Renal cortex interstitium (tissue), 11 donors: ENCODE measurements around the gene ST3GAL4. TPM values are rescaled to one million over a fixed set of nuclear protein-coding genes. Genes with fewer than 3 reads are reported as not detected.
"Not testable (repeated sequence)": the region's sequence is repeated elsewhere in the genome, so short reads cannot be mapped to it uniquely, and the experiment has no call there.

ENCODE experiments used
- DNase-seq, 11 donors: peaks; one replicate each; pipeline ENCODE4 v3.0.0-alpha.2; 2013; ENCODE audit warnings: low read depth in 9 of 11, low spot score in 4 of 11; ENCODE audit errors: extremely low read depth in 1 of 11
- polyA plus RNA-seq, 3 donors: library from polyadenylated mRNA; unstranded; fragments of 120-200 nt; gene quantifications; one replicate each; pipeline ENCODE4 v1.2.1, GENCODE V29; 2013; ENCODE audit not compliant: insufficient read length in 3 of 3

ST3GAL4 gene
- polyA plus RNA-seq, 3 donors: 17.1 to 23.6 (median 17.2) TPM

DNA sequence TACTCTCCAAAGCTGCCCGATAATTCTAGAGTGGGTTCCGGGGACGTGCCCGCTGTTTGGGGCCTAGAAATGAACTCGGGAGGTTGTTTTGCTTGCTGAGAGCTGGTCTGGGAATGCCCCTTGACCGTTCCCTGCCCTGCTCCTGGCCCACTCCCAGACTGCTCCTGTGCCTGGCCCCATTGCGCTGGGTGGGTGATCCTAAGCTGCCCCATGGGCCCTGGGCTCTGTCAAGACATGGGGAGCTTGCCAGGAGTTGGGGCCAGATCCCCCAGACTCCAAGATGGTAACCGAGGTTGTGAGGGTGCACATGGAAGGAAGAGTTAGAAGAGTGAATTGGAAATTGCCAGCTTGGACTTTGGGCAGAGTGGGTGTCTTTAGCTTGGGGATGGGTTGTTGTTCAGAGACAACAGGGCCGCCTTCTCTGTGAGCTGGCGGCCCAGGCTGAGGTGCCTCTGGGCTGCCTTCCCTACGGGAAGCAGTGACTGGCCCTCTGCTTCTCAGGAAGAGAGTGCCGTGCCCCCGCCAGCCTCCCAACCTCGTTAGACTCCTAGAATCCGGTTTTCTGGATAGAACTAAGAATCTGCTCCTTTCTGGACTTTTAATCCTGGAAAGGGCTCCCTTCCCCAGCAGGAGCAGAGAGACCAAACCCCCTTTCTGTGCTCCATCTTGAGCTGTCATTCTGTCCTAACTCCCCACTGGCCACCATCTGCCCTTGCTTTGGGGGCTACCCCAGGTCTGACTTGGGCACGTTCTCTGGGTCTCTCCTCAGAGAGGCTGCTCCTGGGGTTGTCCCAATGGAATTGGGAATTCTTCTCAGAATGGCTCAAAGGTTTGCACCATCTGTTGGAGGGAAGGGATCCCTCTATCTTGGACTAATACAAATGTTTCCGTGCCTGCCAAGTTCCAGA, 1.8 kb downstream of the ST3GAL4 start:
- no peak for DNase-seq

DNA sequence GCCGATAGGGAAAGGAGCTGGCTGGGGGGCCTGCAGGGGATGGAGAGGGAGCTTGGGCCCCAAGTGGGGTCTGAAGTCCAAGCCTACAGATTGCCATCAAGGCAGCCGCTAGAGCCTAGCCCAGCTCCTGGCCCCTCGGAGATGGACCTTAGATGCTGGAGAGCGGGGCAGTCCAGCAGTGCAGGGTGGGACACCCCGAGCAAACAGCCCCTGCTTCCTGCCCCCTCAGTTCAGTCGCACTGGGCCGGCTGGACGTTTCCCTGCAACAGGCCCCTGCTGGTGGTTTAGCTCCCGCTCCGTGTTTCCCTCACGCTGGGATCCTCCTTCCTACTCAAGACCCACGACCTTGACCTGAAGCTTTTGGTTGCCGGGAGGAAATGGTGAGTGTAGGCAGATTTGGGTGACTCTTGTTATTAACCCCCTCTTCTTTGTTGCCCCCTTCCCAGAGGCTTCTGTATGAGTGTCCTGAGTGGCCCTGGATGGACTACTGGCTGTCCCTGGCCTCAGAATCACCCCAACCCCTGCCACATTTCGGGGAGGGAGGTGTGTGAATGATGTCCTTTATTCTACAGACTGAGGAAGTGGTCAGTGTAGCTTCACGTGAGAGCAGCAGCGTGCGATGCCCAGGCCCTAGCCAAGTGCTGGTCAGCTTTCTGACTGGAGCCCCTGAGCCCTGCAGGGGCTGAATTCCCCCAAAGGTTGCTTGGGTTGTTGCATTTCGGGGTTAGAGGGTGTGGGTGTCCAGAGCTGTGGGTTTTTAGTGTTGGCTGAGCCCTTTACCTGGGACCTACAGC, 2.7 kb downstream of the ST3GAL4 start:
- DNase-seq: no peak

DNA sequence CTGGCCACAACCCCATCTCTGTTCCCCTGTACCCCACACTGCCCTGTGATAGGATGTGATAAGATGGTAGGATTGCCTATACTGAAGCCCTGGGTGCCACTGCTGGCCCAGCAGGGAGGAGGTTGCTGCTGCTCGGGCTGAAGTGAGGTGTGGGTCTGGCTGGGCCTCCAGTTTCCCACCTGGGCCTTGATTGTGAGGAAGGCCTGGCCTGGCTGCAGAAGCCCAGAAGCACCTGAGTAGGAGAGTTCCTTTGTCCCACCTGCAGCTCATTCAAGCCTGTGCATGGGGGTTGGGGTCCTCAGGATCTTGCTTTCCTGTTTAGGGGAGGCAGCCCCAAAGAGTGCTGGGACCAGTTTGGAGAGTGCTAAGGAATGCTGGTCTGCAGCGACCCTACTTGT, 3.3 kb downstream of the ST3GAL4 start:
- DNase-seq: no peak

DNA sequence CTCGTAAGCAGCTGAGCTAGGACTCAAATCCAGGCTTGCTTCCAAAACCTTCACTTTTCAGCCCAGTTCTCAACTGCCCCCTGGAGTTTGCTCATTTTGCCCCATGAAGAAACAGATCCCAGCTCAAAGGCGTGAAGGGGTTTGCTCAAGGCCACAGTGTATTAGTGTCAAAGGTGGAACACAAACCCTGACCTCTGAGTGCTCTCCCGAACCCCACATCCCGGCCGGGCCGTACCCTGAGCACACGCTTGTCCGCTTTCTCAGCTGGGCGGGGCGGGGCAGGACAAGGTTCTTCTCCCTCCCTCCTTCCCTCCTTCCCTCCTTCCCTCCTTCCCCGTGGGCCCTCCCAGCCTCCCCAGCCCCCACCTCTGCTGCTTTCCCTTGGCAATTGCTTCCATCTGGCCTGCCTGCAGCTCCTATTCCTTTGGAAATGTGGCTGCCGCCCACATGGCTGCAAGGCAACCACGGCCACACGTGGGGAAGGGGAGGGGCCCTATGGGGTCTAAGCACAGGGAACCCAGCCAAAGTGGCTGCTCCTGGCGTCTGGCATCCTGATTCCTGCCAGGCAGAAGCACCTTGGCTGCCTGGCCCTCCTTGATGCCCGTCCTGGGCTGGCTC, 4.1 kb downstream of the ST3GAL4 start:
- no peak for DNase-seq

DNA sequence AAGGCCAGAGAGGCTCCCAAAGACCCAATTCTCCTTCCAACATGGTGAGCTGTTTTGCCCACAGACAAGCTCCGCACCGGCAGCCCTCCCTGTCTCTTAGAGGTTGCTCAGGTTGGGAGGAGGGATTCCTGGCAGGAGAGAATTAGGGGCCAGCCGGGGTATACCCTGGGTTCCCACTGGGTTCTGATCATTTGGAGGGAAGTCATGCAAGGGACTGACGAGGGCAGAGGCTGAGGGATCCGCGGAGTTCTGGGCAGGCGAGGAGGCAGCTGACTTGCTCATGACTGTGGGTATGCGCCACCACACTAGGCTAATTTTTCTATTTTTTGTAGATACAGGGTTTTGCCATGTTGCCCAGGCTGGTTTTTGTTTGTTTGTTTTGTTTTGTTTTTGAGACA, 4.6 kb downstream of the ST3GAL4 start:
- no peak for DNase-seq

DNA sequence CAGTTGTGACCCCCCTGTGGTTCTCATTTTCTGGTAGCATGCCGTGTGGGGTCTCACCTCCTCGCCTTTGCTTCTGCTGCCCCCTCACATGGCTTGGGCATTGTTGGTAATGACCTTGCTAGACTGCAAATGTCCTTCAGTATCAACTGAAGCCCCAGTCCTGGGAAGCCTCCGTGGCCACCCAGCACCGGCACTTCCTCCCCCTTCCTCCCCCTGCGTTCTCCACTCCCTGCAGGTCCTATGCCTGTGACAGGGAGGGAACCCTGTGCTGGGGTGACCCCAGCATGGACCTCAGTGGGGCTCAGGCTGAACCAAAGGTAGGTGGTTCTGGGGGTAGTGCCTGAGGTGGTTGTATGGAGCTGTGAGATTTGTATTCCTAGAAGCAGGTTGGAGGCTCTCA, 5.9 kb downstream of the ST3GAL4 start:
- DNase-seq: no peak

DNA sequence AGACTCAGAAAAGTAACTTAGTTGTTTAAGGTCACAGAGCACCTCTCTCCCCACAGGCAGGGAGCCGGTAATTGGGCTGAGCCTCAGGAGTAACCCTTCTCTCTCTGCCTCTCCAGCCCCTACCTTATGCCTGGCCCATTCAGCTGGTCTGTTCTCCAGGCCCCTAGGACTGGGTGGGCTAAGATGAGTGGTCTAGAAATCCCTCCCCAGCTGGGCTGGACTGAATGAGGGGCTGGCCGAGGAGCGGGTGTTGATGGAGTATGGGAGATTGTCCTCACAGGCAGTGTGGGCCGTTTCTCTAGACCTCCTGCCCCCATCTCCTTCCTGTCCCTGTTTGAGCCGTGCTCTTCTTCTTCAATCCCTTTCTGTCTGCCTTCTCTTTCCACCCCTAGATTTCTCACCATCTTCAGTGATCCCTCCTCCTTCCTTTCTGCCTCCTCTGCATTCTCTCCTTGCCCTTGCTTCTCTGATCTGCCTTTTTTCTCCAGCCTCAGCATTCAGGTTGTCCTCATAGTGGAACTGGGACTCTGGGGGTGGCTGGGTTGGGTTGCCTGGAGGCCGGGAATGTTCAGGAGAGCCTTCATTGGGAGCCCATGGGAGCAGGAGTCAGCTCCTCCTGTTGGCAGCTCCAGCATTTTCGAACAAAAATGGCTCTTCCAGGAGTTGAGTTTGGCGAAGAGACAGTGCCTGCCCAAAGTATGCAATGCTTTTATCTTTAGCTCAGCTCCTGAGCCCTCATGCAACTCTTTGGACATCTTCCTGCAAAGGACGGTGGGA, 7.6 kb downstream of the ST3GAL4 start:
- no peak for DNase-seq

DNA sequence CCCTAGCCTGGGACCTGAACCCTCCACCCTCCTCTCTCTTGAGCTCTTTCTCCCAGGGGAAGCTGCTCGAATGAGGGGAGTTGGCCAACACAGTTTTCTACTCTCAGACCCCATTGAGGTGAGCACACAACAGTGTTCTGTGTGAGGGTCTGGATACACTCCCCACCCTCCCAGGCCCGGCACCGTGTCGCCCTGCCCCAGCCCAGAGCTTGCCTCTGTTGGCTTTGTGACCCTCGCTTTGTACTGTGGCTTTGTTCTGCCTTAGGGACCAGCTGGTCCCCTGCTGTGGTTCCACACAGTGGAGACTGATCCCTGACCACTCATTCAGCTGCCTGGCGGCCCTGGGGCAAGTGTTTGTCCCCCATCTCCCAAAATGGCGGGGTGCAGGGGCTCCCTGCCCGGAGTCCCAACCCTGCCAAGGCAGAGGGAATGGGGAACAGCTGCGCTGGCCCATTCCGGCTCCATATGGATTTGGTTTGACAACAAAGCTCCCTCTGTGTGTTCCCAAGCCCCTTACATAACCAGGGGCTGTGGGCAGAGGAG, 8.3 kb downstream of the ST3GAL4 start:
- no peak for DNase-seq

DNA sequence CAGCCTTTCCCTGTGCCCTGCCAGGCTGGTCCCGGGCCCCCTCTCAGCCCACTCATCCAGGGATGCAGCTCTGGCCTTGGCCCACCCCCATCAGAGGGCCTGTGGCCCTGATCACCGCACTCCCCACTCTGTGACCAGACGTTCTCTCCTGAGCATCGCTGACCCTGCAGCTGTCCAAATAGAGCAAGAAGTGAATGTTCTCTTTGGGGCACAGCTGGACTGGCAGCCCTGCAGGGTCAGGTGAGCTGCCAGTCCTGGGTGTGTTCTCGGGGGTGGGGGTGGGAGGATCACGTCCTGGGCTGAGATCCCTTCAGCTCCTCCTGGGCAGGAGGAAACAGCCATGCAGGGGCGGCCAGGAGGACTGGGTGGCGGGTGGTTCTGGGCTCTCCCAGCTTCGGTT, 9.2 kb downstream of the ST3GAL4 start:
- DNase-seq: not testable (repeated sequence)

DNA sequence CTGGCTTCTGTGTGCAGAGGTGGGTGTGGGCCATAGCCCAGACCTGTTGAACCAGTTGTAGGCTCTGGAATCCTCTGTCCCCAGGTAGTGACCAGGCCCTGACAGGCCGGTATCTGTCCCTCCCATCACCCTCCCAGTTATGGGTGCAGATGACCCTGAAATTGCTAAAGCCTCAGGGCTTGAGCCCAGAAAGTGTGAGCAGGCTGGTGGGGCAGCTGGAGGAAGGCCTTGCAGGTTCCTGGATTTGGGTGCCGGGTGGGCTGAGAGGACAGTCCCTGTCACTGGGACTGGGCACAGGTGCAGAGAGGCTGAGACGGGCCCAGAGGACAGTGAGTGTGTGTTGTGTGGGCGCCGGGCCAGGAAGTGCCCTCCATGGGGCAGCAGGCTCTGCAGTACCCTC, 10.0 kb downstream of the ST3GAL4 start:
- not testable (repeated sequence) for DNase-seq

DNA sequence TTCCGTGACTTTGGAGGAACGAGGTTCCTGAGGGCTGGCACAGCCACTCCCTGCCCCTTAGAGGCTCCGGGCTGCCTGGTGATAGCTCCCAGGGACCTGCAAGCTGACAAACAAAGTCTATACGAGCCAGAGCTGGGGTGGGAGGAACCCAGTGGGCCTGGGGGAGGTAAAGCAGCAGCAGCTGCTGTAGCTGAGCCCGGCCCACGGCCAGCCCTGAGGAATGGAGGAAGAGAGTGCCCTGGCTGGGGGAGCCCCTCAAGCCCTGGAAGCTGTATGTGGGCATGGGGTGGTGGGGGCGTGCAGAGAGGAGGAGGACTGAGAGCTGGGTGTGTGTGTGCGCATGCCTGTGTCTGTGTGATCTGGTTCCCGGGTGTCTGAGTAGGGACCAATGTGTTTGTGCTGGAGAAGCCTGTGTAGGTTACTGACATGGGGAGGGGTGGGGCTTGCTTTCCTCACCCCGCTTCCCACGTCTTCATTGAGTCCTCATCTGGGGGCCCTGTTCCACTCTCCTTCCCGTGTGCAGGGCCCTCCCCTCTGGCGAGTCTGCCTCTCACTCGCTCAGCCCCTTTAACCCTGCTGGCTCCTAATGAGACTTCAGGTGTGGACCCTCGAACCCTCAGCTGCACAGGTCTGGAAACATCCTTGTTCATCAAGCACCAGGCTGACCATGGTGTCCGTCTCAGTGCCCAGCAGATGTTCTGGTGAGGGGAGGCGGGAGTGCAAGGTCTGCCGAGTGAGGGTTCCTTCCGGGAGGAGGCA, 10.8 kb downstream of the ST3GAL4 start:
- peak in 1 of 11 donors; percentile 57 for DNase-seq

DNA sequence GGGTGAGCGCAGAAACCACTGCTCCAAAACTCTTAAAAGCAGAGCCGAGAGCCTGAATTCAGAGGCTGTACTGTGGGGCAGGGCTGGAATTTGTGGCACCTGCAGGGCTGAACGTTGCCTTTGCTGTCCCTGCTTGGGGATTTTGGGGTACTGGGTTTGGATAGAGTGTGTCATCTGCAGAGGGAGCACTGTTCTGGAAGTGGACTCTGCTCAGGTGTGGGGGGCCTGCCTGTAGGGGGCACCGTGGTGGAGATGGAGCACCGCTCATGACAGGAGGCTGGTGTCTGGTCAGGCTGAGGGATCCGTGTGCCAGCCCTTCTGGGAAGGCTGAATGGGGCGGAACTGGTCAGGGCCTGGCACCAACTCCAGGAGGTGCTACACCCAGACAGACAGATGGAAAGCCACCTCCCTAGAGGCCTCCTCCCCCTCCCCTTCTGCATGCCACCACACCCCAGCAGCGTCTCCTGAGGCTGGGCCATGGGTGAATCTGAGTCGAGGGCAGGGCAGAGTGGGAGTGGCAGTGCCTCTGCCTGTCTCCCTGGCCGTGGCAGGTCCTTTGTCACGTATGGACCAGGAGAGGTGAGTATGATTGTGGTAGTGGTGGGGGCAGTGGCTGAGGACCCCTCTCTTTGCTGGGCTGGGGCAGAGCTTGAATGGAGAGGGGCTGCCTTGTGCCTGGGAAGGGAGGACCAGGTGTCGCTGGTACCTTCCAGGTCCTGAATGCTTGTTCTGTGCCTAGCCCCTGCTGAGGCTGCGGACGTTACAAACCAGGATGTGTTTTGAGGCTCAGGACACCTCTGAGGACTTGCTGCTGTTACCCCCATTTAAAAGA, 11.6 kb downstream of the ST3GAL4 start:
- not testable (repeated sequence) for DNase-seq

DNA sequence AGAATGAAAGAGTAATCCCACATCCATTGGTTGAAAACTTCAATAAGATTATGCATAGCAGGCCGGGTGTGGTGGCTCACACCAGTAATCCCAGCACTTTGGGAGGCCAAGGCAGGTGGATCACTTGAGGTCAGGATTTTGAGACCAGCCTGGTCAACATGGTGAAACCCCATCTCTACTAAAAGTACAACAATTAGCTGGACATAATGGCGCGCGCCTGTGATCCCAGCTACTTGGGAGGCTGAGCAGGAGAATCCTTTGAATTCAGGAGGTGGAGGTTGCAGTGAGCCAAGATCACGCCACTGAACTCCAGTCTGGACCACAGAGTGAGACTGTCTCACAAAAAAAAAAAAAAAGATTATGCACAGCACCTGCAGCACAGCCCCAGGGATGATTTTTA, 12.3 kb downstream of the ST3GAL4 start:
- DNase-seq: not testable (repeated sequence)

DNA sequence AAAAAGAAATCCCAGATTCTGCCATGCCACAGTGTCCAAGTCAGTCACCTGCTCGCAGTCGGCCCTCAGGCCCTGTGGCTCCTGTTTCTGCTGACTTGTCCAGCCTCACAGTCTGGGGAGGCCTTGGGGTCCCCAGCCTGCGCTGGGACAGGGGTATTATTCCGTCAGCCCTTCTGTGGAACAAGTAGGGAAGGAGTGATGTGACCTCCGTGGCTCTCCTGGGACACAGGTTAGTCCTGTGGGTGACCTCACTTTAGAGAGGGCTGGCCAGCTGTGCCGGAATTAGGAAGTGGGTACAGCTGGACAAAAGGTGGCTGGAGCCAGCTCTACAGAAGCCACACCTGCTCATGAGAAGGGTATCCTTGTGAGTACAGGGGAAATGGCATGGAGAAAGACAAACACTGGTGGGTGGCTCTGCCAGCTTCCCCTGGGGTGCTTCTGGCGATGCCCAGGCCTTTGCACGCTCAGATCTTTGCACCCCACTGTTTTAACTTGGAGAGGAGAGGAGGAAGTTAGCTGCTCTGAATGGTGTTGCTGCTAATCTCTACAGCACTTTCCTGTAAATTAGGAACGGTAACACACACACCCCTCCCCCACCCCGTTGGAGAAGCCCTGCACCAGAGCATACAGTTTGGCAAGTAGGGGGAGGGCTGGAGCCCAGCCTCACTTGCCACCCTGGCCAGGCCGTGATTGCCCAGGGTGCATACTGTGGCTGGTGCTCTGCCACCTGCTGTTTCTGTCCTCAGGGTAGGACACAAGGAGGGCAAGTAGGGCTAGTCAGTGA, 13.0 kb downstream of the ST3GAL4 start:
- not testable (repeated sequence) for DNase-seq

DNA sequence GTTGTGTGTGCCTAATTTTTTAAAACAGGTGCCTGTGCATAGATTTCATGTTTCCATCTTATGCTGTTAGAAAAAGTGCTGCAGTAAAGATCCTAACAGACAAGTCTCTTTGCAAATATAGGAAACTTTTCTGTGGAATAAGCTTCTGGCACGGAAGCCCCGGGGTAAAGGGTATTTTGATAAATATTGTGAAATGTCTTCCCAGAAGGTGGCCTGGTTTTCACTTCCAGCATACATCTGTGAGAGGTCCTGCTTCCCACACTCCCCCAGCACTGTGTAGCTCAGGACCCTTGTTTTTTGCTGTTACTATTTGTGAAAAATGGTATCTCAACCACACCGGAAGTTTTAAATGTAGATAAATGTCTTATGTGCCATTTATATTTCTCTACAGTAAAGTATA, 14.5 kb downstream of the ST3GAL4 start:
- DNase-seq: no peak

DNA sequence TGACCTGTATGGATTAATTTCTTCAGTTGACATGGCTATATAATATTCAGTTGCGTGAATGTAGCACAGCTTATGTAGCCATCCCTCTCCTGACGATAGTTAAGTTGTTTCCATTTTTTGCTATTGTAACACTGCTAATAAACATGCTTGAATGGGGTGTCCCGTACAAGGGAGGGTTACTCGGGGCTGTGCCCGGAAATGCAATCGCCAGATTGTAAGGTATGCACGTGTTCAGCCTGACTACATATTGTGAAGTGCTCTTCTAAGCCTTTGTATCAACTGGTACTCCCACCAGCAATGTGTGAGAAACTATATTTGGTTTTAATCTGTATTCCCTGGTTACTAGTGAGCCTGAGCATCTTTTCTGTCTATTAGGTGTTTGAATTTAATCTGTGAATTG, 16.1 kb downstream of the ST3GAL4 start:
- DNase-seq: no peak
